Transverse colon (tissue), 4 donors: Measurements from ENCODE around the gene TRMT10B. TPM values are rescaled to one million over a fixed set of nuclear protein-coding genes. Genes with fewer than 3 reads are reported as not detected.

ENCODE experiments used
- DNase-seq: peaks from one replicate; pipeline ENCODE4 v3.0.0-alpha.2; 2019
- H3K27ac ChIP-seq, 4 donors: fragments of 200-600 bp; sonication (generic); 2 replicates each; pipeline ENCODE4 v1.5.1; 2016 to 2018; ENCODE audit warnings: inconsistent platforms in 4 of 4
- H3K27me3 ChIP-seq: fragments of 200-600 bp; sonication (generic); 2 replicates; pipeline ENCODE4 v1.5.1; 2017; ENCODE audit warnings: inconsistent platforms
- H3K36me3 ChIP-seq, 4 donors: fragments of 200-600 bp; sonication (generic); 2 replicates each; pipeline ENCODE4 v1.5.1; 2017 to 2019; ENCODE audit warnings: inconsistent platforms in 4 of 4
- H3K4me1 ChIP-seq, 4 donors: fragments of 200-600 bp; sonication (generic); 2 replicates each; pipeline ENCODE4 v1.5.1; 2017 to 2020; ENCODE audit warnings: inconsistent platforms in 4 of 4
- H3K4me3 ChIP-seq, 4 donors: fragments of 200-600 bp; sonication (generic); 1 replicate in 1 of 4; 2 replicates in 3 of 4; pipeline versions ENCODE4 v1.5.1 to v1.6.1; 2017 to 2019; ENCODE audit warnings: inconsistent platforms in 4 of 4
- H3K9me3 ChIP-seq, 2 donors: fragments of 200-600 bp; sonication (generic); 2 replicates each; pipeline ENCODE4 v1.5.1; 2017 to 2019; ENCODE audit warnings: inconsistent platforms in 2 of 2
- CTCF ChIP-seq, 5 experiments: fragments of 200-600 bp in 3 of 5; fragments of 450-650 bp in 2 of 5; sonication (generic) in 3 of 5; IDR thresholded peaks; 1 replicate in 2 of 5; 2 replicates in 3 of 5; pipeline ENCODE4 v1.5.1; 2016 to 2017; ENCODE audit warnings: antibody characterized with exemption in 5 of 5, inconsistent platforms in 3 of 5, mild to moderate bottlenecking in 2 of 5, moderate library complexity in 1 of 5
- EP300 ChIP-seq: sonication (generic); formaldehyde crosslinking; IDR thresholded peaks from one replicate; pipeline ENCODE4 v1.6.1; 2017; ENCODE audit warnings: antibody characterized with exemption, low read depth
- POLR2A ChIP-seq: fragments of 450-650 bp; IDR thresholded peaks from one replicate; pipeline ENCODE4 v1.6.1; 2016; ENCODE audit warnings: antibody characterized with exemption, mild to moderate bottlenecking, moderate library complexity
- POLR2AphosphoS5 ChIP-seq, 3 donors: sonication (generic); formaldehyde crosslinking; IDR thresholded peaks; one replicate each; pipeline ENCODE4 v1.6.1; 2016; ENCODE audit warnings: antibody characterized with exemption in 3 of 3
- WGBS, 2 donors: methylation state at CpG; one replicate each; pipeline ENCODE4 v1.1.5; 2018; ENCODE audit warnings: low coverage in 1 of 2; 5-methylcytosine and 5-hydroxymethylcytosine counted together
- in situ Hi-C, 4 donors: fragments of 200-750 bp; cut with MboI; loops; one replicate each; pipeline versions ENCODE4 v1.15.0 to v1.15.1; 2017; ENCODE audit warnings: low sequenced_read_pairs in 3 of 4, low pct_ligation_motif_present in 1 of 4, low pct_unique_long_range_greater_than_20kb in 1 of 4
- intact Hi-C: fragments of 100-400 bp; cut with DNase I; formaldehyde crosslinking; loops from one replicate; pipeline ENCODE4 v1.15.1; 2023; ENCODE audit warnings: low total_unique reads
- total RNA-seq, 4 donors: library from RNA; depleted of rRNA; stranded (reverse); fragments of >200 nt; gene quantifications; one replicate each; pipeline ENCODE4 v1.1.0, GENCODE V29; 2016

Gene TRMT10B, protein sequence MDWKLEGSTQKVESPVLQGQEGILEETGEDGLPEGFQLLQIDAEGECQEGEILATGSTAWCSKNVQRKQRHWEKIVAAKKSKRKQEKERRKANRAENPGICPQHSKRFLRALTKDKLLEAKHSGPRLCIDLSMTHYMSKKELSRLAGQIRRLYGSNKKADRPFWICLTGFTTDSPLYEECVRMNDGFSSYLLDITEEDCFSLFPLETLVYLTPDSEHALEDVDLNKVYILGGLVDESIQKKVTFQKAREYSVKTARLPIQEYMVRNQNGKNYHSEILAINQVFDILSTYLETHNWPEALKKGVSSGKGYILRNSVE
- total RNA-seq, result 1 to 10 TPM; 1.4 to 7.5 (median 4.0) TPM

DNA sequence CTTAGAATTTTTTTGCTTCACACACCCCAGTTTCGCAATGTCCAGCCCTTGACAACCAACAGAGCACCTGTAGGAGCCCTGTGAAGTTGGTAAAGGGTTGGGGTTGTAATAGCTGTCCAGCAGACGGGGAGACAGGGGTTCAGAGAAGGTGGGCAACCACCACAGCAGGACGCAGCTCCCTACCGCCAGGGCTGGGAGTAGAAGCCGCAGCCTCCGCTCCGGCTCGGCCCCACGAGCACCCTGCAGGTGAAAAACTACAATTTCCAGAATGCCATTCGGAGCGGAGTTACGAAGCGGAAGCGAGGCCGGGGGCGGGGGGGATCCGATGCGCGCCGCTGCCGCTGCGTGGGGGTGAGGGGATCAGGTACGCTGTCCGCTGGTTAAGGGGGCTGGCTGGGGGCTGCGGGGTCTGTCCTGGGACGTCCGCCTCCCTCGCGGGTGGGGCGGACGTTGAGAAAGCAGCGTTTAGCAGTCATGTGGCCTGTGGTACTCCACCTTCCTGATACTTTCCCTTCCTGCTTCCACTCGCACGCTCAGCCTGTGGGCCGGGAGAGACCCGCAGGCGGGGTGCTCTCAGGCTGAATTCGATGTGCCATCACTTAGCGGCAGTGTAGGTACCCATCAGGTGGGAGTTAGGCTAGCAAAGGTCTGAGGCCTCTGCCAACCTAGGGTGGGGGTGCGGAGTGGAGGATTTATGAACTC lies at the start of gene TRMT10B:
Gene TRMT10B, plus strand, starts transcription at position 317 of the 702 bp plus-strand sequence. CDS start 8,127 bp downstream, outside the sequence.
- 3 to 10% methylated on average over 8 to 39 of the region's 40 CpGs for WGBS, 2 donors
- Histone ChIP-seq H3K36me3 (no peaks in the 10 kb centered on the region), H3K27ac (peak within 1 kb of the TSS; percentile 74 to 88 (median 84)), H3K27me3 (no peaks in the 10 kb centered on the region), H3K4me3 (peak within 1 kb of the TSS; percentile 63 to 90 (median 78)), H3K4me1 (peaks cover 4 to 12% (median 9%) of the 10 kb centered on the region in 4 donors), H3K9me3 (no peaks in the 10 kb centered on the region)
- TF ChIP-seq POLR2A, result peak; percentile 39
- peak in 1 of 5 experiments; percentile 32 for TF ChIP-seq CTCF (IDR thresholded peaks at IDR 0.05)
- no peak for TF ChIP-seq POLR2AphosphoS5 (IDR thresholded peaks at IDR 0.05)
- TF ChIP-seq EP300, result no peak
- peak; percentile 68 for DNase-seq
- intact Hi-C loops (no loop called here), in situ Hi-C loops (loop anchor here in 1 of 4 donors (25.0 kb wide), 1 partner anchor 91 kb away; the partner anchor contains the start of gene FRMPD1)

GRCh38 chr9:37705787-37706186 lies 47.8 kb upstream of the TRMT10B start:
- Histone ChIP-seq H3K9me3 (no peaks in the 10 kb centered on the region), H3K4me1 (no peaks in the 10 kb centered on the region), H3K36me3 (no peaks in the 10 kb centered on the region), H3K4me3 (no peak overlapping the region), H3K27ac (no peak overlapping the region), H3K27me3 (peaks cover 3% of the 10 kb centered on the region)
- intact Hi-C loops (no loop called here), in situ Hi-C loops (no loop called here)
- 79 to 88% methylated on average over 3 of the region's 3 CpGs for WGBS, 2 donors
- DNase-seq, result no peak
- TF ChIP-seq POLR2AphosphoS5 (IDR thresholded peaks at IDR 0.05) (no peak), EP300 (no peak), CTCF (IDR thresholded peaks at IDR 0.05) (no peak), POLR2A (no peak)

DNA sequence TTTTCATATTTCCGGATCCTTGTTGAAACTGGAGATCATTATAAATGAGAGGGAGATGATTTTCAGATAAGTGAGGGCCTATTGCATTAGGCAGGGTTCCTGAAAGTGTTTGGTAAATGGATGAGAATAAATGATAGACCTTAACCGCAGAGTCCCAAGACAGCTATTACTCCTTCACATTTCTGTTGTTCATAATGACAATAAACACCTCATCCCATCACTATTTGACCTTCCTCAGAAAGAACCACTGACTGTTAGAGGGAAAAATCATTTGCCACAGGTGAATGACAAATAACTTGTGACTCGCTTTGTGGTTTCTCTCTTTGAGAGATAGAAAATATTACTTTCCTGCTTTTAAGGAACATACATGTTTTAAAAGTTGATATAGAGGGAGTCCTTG lies 47.3 kb upstream of the TRMT10B start:
- 85 to 88% methylated on average over 3 of the region's 3 CpGs for WGBS, 2 donors
- intact Hi-C loops, result no loop called here
- DNase-seq, result no peak
- Histone ChIP-seq H3K27me3 (peaks cover 3% of the 10 kb centered on the region), H3K9me3 (no peaks in the 10 kb centered on the region), H3K4me1 (no peaks in the 10 kb centered on the region), H3K36me3 (no peaks in the 10 kb centered on the region), H3K4me3 (no peak overlapping the region), H3K27ac (no peak overlapping the region)
- TF ChIP-seq EP300 (no peak), CTCF (IDR thresholded peaks at IDR 0.05) (no peak), POLR2A (no peak), POLR2AphosphoS5 (IDR thresholded peaks at IDR 0.05) (no peak)
- in situ Hi-C loops, result no loop called here

GRCh38 chr9:37707748-37708147 lies 45.9 kb upstream of the TRMT10B start:
- H3K27ac ChIP-seq, result no peak overlapping the region
- no peaks in the 10 kb centered on the region for H3K9me3 ChIP-seq
- H3K4me1 ChIP-seq, result no peaks in the 10 kb centered on the region
- no peak overlapping the region for H3K4me3 ChIP-seq
- WGBS, 2 donors, result 83 to 93% methylated on average over 3 to 4 of the region's 4 CpGs
- TF ChIP-seq CTCF (IDR thresholded peaks at IDR 0.05) (no peak), POLR2AphosphoS5 (IDR thresholded peaks at IDR 0.05) (no peak), EP300 (no peak), POLR2A (no peak)
- H3K36me3 ChIP-seq, result no peaks in the 10 kb centered on the region
- no peak for DNase-seq
- in situ Hi-C loops (no loop called here), intact Hi-C loops (no loop called here)
- peaks cover 3% of the 10 kb centered on the region for H3K27me3 ChIP-seq
